Ramos (cell line): ENCODE data around the gene DUSP22.

ENCODE experiments used
- in situ Hi-C: fragments of 300-500 bp; cut with MboI; formaldehyde crosslinking; loops from one replicate; pipeline ENCODE4 v1.14.3; 2022; ENCODE audit warnings: low sequenced_read_pairs; ENCODE audit not compliant: unreplicated experiment

The DUSP22 gene

GRCh38 chr6:307065-307814 lies 15.0 kb downstream of the DUSP22 start:
- in situ Hi-C loops: no loop called here

- in situ Hi-C loops: no loop called here
Observed at GRCh38 chr6:307874-308273, 15.6 kb downstream of the DUSP22 start.

GRCh38 chr6:308307-308706 lies 16.0 kb downstream of the DUSP22 start:
- in situ Hi-C loops: no loop called here

DNA sequence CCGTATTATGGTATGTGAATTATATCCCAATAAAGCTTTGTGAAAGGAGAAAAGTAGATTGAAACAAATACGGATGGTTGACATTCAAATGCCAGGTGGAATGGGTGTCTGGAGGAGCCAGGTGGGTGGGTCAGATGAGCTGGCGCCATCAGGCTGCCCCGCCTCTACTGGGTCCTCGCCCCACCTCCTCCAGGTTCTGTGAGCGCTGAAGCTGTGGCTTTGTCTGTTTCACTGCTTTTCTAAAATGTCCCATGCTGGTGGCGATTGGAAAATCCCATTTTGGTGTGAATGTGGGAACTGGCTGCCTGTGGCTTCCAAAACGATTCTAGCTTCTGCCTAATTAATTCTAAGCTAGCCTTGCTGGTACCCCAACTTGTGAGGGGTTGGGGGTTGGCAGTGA lies 16.5 kb downstream of the DUSP22 start:
- in situ Hi-C loops: no loop called here

DNA sequence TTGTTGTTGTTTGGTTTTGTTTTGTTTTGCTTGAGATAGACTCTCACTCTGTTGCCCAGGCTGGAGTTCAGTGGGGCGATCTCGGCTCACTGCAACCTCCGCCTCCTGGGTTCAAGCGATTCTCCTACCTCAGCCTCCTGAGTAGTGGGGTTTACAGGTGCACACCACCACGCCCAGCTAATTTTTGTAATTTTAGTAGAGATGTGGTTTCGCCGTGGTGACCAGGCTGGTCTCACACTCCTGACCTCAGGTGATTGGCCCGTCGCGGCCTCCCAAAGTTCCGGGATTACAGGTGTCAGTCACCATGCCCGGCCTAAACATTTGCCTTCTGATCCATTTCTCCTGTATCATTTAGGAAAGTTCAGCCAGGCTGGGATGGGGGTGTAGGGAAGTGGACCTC lies 17.7 kb downstream of the DUSP22 start:
- in situ Hi-C loops: no loop called here

DNA sequence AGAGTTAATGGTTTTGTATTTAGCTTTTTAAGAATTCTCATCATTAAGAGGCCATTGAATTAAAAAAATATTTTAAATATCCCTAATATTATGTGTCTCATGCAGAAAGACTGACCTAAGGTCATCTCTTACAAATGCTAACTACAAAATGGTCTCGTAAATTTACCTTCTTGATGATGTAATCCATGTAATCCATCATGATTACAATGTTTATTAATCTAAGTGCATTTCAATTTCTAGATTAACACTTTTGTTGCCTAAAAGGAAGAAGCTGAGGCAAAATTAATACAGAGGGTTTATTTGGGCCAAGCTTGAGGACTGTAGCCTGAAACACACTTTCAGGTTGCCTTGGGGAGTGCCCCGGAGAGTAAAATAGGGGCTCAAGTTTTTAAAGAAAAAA lies 18.4 kb downstream of the DUSP22 start:
- in situ Hi-C loops: no loop called here

DNA sequence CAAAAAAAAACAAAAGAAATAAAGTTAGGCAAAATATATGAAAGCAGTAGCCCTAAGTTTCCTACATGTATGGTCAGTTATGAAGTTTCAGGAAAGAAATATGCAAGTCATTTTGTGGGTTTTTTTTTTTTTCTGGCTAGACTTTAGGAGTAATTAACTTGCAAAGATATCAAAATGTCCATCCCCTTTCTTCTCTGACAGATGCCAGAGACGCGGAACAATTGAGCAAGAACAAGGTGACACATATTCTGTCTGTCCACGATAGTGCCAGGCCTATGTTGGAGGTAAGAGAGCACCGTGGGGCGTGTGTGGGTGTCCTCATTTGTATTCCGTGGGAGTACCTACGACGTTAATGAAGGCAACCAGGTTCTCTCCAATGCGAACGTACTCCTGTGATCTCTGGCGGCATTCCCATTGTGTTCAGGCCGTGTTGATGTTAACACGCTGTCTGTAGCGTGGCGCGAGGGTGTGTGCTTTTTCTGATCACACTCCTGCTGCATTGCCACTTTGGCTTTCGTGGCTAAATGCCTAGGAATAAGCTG lies 19.5 kb downstream of the DUSP22 start:
- in situ Hi-C loops: no loop called here

DNA sequence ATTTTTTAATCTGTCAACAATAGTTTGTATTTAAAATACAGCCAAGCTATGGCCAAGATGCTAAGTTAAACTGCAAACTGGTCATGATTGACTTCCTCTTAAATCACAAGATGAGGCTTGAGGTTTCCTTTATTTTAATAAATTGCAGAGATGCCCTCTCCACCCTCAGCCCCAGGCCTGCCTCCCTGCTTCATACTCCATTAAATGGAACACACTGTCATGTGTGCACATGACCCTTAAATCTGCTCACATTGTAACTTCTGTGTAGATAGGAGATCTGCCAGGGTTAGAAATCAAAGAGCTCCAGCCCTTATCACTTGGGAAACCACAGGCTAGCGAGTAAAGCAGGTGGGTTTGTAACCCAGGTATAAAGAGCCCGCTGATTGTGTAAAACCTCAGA lies 20.8 kb downstream of the DUSP22 start:
- in situ Hi-C loops: no loop called here

GRCh38 chr6:313917-314316 lies 21.6 kb downstream of the DUSP22 start:
- in situ Hi-C loops: no loop called here

DNA sequence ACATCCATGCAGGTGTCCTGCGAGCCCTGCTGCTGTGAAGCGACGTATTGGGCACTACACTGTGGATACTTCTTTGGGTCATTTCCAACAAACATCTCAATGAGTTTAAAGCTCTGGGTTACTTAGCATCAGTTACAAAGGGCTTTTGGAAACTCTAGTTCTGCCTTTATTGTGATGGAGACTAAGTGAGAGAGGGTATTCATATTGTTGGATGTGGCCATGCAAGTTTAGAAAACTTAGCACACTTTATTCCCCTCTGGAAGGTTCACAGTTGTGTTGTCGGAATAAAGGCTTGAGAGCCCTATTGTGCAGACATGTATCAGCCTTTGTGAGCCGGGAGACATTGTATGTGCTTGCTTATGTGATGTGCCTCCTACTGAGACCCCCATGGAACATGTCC lies 22.1 kb downstream of the DUSP22 start:
- in situ Hi-C loops: no loop called here

DNA sequence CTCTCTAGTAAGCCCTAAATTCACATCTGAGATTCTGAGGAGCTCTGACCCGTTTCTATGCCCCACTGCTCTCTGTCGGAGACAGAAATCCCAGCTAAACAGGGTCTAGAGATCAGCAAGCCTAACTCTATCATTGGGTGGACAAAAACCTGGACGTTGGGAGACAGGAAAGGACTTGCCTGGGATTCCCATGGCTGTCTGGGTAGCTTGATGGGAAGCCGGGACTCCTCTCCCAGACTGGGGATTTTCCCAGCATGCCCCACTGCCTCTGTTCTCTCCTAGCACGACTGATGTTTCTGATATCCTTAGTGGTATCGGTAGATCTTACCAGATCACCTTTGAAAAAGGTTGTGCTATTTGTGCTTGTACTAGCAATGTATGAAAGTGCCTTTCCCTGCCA lies 22.9 kb downstream of the DUSP22 start:
- in situ Hi-C loops: no loop called here

DNA sequence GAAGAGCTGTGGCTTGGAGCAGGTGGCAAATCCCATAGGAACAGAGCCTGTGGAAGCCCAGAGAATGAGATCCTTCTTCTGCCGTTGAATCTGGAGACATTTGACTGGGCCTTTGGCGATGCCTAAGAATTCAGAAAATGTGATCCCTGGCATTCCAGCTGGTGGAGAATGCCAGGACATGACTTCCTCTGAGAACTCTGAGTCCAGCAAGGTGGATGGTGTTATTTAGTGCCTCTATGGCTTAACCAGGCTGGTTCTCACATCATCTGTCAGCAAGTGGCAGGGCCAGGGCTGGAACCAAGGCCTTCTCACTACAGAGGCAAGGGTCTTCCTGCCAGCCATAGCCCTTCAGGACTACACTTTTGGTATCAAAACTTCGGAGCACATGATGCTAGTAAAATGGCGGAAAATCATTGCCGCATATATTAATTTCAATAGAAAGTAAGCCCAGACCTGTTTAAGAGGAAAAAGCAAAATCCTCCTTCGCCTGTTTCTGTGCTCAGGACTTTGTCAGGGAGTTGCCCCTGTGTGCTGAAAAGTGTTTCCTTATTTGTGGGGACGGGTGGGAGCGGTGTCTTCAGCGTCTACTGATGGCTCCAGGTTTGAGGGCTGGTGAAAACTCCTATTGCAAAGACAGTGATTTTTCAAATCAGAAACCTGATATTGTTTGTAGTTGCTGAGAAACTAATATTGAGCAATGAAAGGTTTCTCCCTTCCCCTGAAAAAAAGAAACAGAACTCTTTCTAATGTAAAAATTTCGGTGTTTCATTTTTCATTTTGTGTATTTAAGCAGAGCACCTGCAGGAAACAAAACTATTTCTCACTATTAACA lies 23.9 kb downstream of the DUSP22 start:
- in situ Hi-C loops: no loop called here

GRCh38 chr6:316753-317038 lies 24.4 kb downstream of the DUSP22 start:
- in situ Hi-C loops: no loop called here

DNA sequence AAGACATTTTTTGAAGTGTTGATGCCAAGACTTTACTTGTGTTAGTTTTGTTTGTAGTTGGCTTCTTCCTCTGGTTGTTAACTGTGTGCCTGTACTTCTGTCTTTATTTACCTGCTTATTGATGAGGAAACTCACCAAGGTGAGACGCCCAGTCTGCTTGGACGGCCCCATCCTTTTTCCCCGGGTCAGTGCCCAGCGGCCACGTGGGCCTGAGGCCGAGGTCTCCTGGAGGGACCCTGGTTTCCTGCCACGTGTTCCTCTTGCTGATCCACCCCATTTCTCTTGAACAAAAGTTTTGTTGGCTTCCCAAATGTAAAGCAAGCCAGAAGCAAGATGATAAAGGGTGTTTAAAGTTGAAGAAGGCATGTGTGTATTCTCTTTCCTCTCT lies 24.8 kb downstream of the DUSP22 start:
- in situ Hi-C loops: no loop called here

DNA sequence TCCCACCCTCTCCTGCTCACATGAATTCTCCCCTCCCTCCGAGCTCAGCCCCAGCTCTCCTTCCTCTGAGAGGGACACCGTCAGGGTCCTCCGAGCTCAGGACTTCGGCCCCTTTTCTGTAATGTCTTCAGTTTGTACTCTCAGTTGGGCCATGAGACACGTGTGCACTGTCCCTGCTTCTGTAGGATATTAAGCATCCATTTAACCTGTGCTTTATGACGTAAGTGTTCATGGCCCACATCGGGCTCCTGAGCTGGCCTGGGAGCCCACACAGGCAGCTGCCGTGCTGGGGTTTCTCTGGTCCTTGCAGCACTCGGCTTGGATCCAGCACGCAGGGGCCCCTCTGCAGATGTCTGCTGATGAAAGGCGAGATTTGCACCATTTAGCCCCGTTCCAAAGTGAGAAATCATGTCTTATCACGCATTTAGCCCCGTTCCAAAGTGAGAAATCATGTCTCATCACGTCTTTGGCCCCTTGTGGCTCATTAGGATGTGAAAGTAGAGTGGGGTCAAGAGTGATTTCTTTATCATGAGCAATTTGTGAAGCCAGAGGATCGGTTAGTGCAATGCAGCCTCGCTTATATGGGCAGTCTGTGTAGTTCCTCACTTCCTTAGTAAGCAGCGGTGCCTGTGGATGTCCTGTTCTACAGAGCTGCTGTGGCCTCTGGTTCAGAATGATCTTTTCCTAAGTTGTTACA lies 25.3 kb downstream of the DUSP22 start:
- in situ Hi-C loops: no loop called here

DNA sequence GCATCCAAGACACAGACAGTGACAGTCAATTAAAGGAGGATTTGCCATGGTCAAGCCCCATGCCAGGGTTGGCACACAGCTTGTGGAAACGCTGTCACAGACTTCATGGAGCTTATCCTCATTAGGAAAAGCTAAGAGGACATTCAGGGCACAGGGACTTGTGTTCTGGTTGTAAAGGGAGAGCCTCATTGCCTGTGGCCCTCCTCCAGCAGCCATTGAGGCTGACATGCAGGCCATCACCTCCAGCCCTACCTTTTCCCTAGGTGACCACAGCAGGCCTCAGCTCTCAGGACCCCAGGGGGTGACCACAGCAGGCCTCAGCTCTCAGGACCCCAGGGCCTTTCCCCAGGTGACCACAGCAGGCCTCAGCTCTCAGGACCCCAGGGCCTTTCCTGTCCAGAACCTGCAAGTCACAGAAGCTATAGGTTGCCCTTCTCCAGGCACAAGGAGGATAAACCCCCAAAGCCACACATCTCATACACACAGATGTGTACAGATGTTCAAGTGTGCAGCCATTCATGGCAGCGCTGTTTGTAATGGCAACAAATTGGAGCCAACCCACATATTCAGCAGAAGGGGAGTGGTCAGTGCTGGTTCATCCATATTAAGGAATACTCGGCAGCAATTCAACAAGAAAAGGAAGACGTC lies 26.1 kb downstream of the DUSP22 start:
- in situ Hi-C loops: no loop called here

- in situ Hi-C loops: no loop called here
Observed at GRCh38 chr6:319177-320131, 27.2 kb downstream of the DUSP22 start.

GRCh38 chr6:320351-321157 lies 28.3 kb downstream of the DUSP22 start:
- in situ Hi-C loops: no loop called here

DNA sequence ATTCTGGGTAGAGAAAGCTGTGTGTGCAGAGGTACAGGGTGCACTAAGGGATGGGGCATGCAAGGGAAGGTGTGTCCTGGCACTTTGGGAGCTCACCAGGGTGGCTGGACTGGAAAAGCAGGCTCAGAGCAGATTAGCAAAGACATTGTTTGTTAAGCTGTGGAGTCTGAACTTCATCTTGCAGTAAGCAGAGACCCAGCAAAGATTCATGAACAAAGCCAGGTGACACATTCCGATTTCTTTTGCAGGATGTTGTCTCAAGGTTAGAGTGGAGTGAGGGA lies 28.8 kb downstream of the DUSP22 start:
- in situ Hi-C loops: no loop called here
